RWPE2 (cell line): ENCODE measurements around the gene LRP1B.
"Not testable (repeated sequence)": the region's sequence is repeated elsewhere in the genome, so short reads cannot be mapped to it uniquely, and the experiment has no call there.

Source experiments
- ATAC-seq: fragments of 200-7000 bp; cut with Tn5 transposase; 3 replicates; pipeline ENCODE4 v1.9.1; 2021; ENCODE audit warnings: low read depth
- DNase-seq: peaks from one replicate; pipeline ENCODE4 v3.0.0-alpha.2; 2020; ENCODE audit warnings: low spot score
- H3K27ac ChIP-seq: fragments of 450-650 bp; 2 replicates; pipeline ENCODE4 v1.5.1; 2017; ENCODE audit warnings: mild to moderate bottlenecking; ENCODE audit not compliant: poor library complexity, severe bottlenecking
- H3K27me3 ChIP-seq: fragments of 250-450 bp; sonication (Bioruptor Pico); 2 replicates; pipeline ENCODE4 v1.5.1; 2021; ENCODE audit warnings: mild to moderate bottlenecking, moderate library complexity; ENCODE audit not compliant: insufficient read depth, poor library complexity, severe bottlenecking
- H3K36me3 ChIP-seq: fragments of 250-450 bp; sonication (Bioruptor Pico); 2 replicates; pipeline ENCODE4 v1.5.1; 2020; ENCODE audit warnings: low read depth, mild to moderate bottlenecking, moderate library complexity
- H3K4me1 ChIP-seq: fragments of 250-450 bp; sonication (Bioruptor Pico); 2 replicates; pipeline ENCODE4 v1.5.1; 2021; ENCODE audit warnings: mild to moderate bottlenecking, moderate library complexity; ENCODE audit not compliant: insufficient read depth, poor library complexity, severe bottlenecking
- H3K4me3 ChIP-seq: fragments of 250-450 bp; sonication (Bioruptor Pico); 2 replicates; pipeline ENCODE4 v1.5.1; 2021; ENCODE audit warnings: mild to moderate bottlenecking, moderate library complexity; ENCODE audit not compliant: severe bottlenecking
- H3K9me3 ChIP-seq: fragments of 250-450 bp; sonication (Bioruptor Pico); 2 replicates; pipeline ENCODE4 v1.5.1; 2021; ENCODE audit warnings: mild to moderate bottlenecking, moderate library complexity; ENCODE audit not compliant: severe bottlenecking
- CTCF ChIP-seq: fragments of 450-650 bp; IDR thresholded peaks from one replicate; pipeline ENCODE4 v1.5.1; 2017; ENCODE audit warnings: mild to moderate bottlenecking, moderate library complexity; ENCODE audit not compliant: poor library complexity, severe bottlenecking

The LRP1B gene

GRCh38 chr2:140307532-140307931, 1823.3 kb downstream of the LRP1B start:
- Histone ChIP-seq H3K27ac (no peak overlapping the region), H3K4me3 (no peak overlapping the region), H3K27me3 (no peaks in the 10 kb centered on the region), H3K9me3 (no peaks in the 10 kb centered on the region), H3K36me3 (no peaks in the 10 kb centered on the region), H3K4me1 (no peaks in the 10 kb centered on the region)
- DNase-seq (no peak), ATAC-seq (no peak)
- TF ChIP-seq CTCF = no peak

- Histone ChIP-seq H3K4me1 (no peaks in the 10 kb centered on the region), H3K27me3 (no peaks in the 10 kb centered on the region), H3K27ac (no peak overlapping the region), H3K4me3 (no peak overlapping the region), H3K36me3 (no peaks in the 10 kb centered on the region), H3K9me3 (no peaks in the 10 kb centered on the region)
- ATAC-seq = no peak
- no peak for DNase-seq
- TF ChIP-seq CTCF = no peak
Measured at GRCh38 chr2:140295767-140296166, 1835.0 kb downstream of the LRP1B start.

GRCh38 chr2:140288726-140289125, 1842.1 kb downstream of the LRP1B start:
- Histone ChIP-seq H3K4me3 (no peak overlapping the region), H3K36me3 (no peaks in the 10 kb centered on the region), H3K27ac (no peak overlapping the region), H3K27me3 (no peaks in the 10 kb centered on the region), H3K4me1 (no peaks in the 10 kb centered on the region), H3K9me3 (no peaks in the 10 kb centered on the region)
- ATAC-seq (no peak), DNase-seq (no peak)
- TF ChIP-seq CTCF = no peak

GRCh38 chr2:140288213-140288612, 1842.6 kb downstream of the LRP1B start:
- Histone ChIP-seq H3K36me3 (no peaks in the 10 kb centered on the region), H3K27ac (no peak overlapping the region), H3K27me3 (no peaks in the 10 kb centered on the region), H3K4me3 (no peak overlapping the region), H3K9me3 (no peaks in the 10 kb centered on the region), H3K4me1 (no peaks in the 10 kb centered on the region)
- TF ChIP-seq CTCF = no peak
- no peak for DNase-seq
- ATAC-seq = no peak

- ATAC-seq (no peak), DNase-seq (no peak)
- H3K27me3 ChIP-seq = no peaks in the 10 kb centered on the region
- H3K9me3 ChIP-seq = no peaks in the 10 kb centered on the region
- H3K4me3 ChIP-seq = no peak overlapping the region
- H3K36me3 ChIP-seq = no peaks in the 10 kb centered on the region
- no peak overlapping the region for H3K27ac ChIP-seq
- H3K4me1 ChIP-seq = no peaks in the 10 kb centered on the region
- TF ChIP-seq CTCF = no peak
Measured at GRCh38 chr2:140286377-140286776, 1844.4 kb downstream of the LRP1B start.

GRCh38 chr2:140277344-140277743, 1853.5 kb downstream of the LRP1B start:
- not testable (repeated sequence) for ATAC-seq, H3K27ac ChIP-seq, DNase-seq, H3K9me3 ChIP-seq, H3K36me3 ChIP-seq, H3K4me1 ChIP-seq, H3K27me3 ChIP-seq, H3K4me3 ChIP-seq
